Body of pancreas (tissue), 4 donors: Measurements from ENCODE around the gene PHF24.

Experiments
- CTCF ChIP-seq, 7 experiments: fragments of 450-650 bp in 4 of 7; fragments of 200-600 bp in 3 of 7; sonication (generic) in 3 of 7; IDR thresholded peaks; one replicate each; pipeline ENCODE4 v1.5.1; 2016 to 2019; ENCODE audit warnings: antibody characterized with exemption in 7 of 7
- POLR2A ChIP-seq, 3 donors: fragments of 450-650 bp; IDR thresholded peaks; one replicate each; pipeline ENCODE4 v1.6.1; 2016; ENCODE audit warnings: antibody characterized with exemption in 3 of 3, mild to moderate bottlenecking in 2 of 3

- TF ChIP-seq POLR2A (IDR thresholded peaks at IDR 0.05) (no peak), CTCF (IDR thresholded peaks at IDR 0.05) (no peak)
Observed at GRCh38 chr9:34994900-34995669, 37.0 kb downstream of the PHF24 start.
